GM19438 (cell line): Measurements from ENCODE around the gene LRRC1.
"Not testable (repeated sequence)": the region's sequence is repeated elsewhere in the genome, so short reads cannot be mapped to it uniquely, and the experiment has no call there.

ENCODE experiments used
- ATAC-seq: cut with Tn5 transposase; IDR thresholded peaks from one replicate; pipeline ENCODE4 v1.9.1; 2021; ENCODE audit warnings: low read depth; ENCODE audit not compliant: unreplicated experiment

The LRRC1 gene

DNA sequence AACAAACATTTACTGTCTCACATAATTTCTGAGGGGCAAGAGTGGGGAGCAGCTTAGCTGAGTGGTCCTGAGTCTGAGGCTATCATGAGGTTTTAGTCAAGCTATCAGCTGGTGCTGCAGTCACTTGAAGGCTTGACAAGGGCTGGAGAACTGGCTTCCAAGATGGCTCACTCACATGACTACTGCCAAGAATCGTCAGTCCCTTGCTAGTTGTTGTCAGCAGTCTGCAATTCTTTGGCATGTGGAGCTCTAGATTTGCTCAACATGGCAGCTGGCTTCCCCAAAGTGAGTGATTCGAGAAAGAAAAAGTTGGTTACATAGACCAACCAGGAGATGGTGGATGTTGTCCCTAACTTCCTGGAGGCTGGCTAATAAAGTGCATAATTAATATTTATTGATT, 2.8 kb upstream of the LRRC1 start:
- ATAC-seq = no peak

DNA sequence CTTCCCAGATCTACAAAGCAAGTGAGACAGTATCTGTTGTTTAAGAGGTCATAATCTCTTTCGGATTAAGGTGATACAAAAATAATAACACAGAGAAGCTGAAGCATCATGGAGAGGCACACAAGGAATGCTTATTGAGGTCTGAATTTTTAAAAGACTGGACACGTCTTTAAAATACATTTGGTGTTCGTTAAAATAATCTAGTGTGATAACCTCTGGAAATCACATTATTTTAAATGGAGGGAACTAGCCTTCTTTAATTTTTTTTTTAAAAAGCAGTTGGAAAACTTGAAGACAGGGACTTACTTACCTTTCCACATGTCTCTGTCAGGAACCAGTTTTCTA, 1.9 kb upstream of the LRRC1 start:
- no peak for ATAC-seq

DNA sequence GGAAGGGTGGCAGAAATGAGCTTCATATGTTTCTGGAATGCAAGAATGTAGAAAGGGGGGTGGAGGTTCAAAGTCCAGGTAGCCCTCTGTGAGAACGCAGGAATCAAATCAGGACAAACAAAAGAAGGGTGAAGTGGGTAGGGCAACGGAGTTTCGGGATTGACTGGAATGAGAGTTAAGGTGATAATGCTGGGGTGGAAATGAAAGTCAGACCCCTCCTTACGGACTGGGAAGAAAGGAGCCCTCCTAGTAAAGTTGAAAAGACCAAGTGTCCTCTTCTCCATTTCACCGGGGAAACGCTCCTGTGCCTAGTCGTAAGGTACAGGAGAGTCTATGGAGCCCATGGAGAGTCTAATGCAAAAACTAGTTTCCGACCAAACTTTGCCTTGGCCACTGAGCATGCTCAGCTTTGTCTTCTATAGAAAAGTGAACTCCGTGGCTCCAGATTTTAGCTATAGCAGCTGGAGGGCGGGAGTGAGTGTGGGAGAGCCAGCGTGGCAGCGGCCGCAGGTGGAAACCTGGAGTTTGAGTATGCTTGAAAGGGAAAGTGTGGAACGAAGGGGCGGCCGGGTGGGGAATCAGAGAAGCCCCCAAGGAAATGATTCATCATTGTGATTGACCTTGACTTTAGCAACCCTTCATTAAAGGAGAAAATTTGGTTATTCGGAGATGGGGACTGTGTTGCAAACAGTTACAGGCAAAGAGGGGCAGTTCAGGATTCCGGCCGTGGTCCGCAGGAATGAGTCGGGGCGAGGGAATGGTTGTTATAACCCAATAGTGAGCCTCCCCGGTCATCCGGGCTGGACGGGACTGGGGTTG, 1.3 kb upstream of the LRRC1 start:
- no peak for ATAC-seq

DNA sequence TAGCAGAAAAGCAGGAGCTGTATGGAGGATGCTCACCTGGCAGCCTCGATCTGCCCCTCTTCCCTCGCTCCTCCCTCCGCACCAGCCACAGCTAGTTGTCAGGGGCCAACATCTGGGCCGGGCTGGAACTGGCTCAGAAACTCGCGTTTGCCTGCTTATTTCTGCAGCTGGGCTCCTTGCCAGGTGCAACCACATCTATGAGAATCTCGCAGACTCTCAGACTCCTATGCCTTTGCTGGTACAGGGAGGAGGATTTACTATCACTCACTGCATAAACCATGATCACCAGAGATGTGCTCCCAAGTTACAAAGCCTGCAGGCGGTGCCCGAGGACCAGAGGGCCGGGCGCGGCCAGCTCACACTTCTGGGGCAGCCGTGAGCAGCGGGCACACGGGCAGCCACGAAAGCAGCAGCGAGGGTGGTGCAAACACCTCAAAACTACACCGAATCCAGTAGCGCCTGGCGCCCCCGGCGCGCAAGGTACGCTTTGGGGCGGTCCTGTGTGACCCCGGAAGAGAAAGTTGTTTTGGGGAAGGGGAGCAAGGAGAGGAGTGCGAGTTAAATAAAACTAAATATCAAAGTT, 577 bp upstream of the LRRC1 start:
- ATAC-seq = peak; percentile 53

DNA sequence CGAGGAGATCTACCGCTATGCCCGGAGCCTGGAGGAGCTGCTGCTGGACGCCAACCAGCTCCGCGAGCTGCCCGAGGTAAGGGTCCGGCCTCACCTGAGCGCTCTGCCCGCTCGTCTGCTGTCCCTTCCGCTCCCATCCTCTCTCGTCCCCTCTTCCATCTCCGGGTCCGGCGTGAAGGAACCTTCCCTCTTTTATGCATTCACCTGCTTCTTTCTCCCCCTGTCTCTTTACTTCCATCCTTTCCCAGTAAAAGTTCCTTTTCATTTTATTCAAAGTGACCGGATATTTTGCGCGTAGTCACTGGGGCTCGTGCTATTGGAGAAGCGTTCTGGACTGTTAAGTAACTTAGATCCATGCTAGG, 516 bp downstream of the LRRC1 start:
- peak; percentile 24 for ATAC-seq

DNA sequence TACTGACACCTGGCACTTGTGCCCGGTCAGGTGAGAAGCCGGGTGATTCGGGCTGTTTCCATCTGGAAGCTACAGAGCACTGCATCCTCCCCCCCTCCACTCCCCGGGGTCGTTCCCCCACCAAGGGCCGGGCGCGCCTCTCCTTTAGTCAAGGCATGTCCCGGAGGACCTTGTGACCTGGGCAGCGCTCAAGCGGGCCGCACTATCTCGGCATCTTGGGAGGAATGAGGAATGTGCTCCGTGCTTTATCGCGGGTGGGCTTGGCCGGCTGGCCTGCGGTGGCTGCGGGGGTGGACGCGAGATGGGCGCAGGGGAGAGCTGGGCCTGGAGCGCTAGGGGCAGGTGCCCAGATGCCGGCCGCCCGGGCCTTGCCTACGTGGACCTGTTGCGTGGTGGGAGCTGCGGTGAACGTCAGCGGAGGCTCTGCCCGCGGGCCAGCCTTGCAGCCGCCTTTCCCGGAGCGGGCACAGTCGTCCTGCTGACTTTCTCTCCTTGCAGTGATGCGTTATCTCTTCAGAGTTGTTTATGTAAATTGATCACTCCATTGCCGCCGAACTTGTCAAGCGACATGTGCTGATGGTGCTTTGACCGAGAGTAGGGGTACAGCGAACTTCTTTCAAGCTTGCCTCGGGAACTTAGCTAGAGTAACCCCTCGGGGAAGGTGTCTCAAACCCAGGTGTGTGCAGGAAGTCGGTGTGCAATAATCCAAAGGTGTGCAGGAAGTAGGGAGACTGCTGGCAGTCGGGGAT, 1.1 kb downstream of the LRRC1 start:
- ATAC-seq = no peak

DNA sequence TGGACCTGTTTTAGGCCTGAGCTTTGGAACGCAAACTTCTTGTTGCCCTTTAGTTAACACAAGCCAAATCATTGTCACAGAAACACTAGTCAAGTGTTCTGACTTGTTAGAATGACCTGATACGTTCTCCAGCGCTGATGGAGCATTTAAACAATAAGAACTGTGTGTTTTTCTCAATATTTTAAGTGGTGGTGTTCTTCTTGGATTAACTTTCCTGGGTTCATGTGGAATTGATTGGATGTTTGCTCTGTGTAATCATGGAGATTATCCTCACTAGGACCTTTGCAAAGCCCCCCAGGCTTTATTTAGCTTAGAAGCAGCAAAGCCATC, 1.6 kb downstream of the LRRC1 start:
- no peak for ATAC-seq

DNA sequence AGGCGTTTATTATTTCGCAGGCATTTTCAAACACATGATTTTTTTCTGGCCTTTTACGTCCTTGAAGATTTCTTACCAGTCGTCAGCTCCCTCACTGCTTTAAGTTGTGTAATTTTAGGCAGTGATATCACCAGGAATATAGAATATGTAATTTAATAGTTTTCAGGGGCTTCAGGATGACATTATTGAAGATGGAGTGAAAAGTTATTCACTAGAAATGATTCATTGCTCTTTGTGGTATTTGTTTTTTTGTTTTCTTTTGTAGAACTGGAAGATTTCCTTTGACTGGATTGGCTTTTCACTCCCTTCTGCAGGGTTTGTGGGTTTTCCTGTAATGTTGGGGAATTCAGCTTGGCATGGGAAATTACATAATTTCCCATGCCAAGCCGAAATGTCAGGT, 2.0 kb downstream of the LRRC1 start:
- no peak for ATAC-seq

DNA sequence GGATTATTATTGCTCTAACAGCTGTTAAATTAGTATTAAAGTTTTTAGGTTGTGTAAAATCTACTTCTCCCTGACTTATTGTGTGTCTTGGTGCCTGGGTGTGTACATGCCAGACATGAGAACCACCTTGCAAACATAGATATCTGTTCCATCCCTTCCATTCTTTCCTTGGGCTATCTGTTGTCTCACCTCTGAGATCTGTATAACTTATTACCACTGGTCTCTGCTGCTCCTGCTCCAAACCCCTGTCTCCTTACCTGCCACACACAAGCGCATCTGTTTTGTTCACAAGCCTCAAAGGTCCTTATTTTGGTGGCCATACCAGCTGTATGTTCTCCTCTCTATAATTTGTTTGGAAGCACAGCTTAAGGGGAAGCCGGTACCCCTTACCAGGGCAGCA, 2.5 kb downstream of the LRRC1 start:
- no peak for ATAC-seq

DNA sequence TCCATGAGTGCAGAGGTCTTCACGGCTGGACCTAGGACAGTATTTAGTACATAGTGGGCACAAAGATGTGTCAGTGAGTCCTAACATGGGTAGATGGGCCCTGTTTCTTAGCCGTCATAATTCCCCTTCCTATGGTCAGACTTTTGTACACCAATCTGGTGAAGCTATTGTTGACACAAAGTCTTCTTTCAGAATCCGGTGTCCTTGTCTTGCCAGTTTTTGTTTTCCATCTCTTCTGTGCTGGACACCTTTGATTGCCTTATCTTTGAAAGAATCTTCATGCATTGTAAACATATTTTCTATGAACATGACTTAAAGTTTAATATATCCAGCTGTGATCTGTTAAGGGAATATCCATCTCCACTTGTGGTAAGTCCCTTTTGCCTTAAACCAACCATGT, 4.5 kb downstream of the LRRC1 start:
- ATAC-seq = no peak

DNA sequence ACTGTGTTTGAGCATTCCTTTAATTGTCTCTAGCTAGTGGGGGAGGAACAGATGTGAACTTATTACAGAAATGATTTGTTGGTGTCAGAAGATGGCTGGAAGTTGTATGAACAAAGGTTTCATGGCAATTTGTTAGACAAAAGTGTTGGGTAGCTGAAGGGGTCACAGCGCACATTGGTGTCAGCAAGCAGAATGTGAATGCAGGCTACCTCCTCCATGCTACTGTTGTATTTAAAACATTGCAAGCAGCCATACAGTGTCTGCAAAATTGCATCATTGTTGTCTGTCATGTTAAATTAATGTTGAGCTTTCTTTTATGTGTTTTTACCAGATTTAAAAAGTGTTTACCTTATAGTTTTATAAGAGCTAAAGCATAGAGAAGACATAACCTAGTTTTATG, 6.2 kb downstream of the LRRC1 start:
- ATAC-seq = no peak

DNA sequence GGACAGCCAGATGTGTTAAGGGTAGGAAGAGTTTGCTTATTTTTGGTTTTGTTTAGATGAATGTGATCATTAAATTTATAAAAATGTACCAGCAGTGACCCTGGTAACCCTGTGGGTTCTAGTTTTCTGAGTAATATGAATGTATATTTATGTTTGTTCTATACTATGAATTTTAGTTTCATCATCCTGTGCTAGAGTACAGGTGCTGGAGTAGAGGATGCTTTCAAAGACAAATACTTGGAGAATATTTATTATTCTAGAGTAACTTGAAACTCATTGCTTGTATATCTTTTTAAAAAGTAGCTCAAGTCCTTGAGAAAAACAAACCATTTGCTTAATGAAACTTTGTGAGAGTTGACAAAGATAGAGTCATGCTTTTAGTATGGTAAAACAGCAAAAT, 7.8 kb downstream of the LRRC1 start:
- ATAC-seq = no peak

DNA sequence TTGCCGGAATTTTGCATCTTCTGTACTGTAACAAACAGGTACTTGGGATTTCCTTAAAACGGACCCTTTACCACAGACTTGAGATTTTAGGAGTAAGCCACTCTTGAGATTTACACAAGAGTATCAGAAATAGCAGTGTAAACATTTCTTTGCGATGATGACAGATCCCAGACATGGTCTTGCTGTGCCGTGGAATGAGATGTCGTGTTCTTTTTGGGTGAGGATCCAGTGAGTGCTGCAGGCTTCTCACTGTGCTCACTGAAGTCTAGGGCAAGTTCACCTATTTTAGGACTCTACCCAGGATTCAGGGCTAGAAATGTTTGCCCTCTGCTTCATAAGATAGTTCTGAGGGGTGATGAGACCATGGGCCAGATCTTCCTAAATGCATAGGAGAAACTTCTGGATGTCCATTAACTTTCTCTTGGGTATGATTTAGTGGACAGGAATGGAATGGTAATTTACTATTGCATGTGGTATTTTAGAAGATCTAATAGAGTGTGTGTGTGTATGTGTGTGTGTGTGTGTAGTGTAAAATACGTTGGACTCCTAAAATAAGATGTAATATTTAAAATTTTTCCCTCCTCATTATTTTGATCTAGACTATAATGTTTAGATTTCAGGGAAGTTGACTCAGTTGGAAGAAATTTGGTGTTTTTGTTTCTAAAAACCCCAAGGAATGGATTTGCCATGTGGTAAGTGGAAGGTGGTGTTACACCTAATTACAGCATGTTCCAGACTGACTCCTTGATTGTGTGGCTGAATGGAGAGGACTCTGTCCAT, 8.5 kb downstream of the LRRC1 start:
- no peak for ATAC-seq

DNA sequence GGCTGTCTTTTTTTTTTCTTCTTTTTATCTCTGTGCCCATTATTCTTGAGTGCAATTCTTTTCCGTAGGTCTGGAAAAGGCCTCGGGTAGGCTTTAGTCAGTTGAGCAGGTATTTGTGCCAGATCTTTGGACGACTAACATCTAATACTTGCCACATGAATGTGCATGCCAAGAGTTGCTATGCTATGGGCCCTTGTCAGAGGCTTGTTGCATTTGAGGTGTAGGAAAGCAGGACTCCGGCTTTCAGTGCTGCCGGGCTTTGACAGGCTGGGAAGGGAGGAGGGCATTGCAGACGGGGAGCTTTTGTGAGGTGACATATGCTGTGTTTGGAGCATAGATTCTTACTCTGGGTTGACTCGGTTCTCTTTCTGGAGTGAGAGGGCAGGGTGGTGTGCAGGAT, 10.2 kb downstream of the LRRC1 start:
- ATAC-seq = no peak

DNA sequence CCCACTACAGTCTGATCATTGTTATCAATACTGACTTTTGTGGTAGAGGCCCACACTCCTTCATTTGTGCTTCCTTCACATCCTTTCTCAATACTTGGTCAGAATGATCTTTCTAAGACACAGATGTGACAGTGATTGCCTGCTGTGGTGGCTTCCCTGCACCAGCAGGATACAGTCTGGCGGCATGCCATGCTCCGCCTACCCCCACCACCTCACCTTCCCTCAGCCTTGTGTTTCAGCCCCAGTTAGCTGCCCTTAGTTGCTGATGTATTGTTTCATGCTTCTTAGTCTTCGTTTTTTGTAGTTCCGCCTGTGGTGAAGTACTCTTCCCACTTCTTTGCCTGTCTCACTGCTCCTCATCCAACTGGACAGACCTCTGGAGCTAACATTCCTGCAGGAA, 10.9 kb downstream of the LRRC1 start:
- no peak for ATAC-seq

DNA sequence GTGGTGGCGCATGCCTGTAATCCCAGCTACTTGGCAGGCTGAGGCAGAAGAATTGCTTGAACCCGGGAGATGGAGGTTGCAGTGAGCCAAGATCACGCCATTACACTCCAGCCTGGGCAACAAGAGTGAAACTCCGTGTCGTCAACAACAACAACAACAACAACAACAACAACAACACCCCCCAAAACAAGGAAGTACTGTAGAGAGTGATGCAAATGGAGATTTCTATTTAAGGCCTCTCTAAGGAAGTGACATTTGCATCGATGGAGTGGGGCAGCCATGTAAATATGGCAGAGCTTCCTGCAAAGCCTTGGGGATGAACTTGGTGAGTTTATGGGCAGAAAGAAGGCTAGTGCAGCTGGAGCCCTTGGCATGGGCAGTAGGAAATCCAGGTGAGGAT, 12.8 kb downstream of the LRRC1 start:
- not testable (repeated sequence) for ATAC-seq

DNA sequence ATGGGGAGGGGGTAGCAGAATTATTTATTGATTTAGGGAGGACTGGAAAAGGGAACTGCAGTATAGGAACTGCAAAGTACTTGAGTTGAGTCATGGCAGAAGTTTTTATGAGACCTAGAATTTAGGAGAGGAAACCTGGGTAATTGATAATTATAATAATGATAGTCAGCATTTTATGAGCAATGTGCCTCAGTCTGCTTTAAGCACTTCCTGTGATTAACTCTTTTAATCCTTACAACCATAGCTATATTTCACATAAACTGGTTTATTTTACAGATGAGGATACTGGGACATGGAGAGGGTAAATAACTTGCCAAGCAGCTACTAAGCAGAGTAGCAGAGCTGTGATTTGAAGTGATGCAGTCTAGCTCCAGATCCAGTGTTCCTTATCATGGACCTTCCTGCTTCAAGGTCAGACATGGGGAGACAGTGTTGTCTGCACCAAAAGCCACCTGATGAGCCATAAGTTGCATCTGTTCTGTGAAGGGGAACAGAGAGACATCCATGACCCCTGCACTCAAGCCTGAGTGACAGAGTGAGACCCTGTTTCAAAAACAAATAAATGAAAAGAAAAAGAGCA, 13.6 kb downstream of the LRRC1 start:
- ATAC-seq = no peak

DNA sequence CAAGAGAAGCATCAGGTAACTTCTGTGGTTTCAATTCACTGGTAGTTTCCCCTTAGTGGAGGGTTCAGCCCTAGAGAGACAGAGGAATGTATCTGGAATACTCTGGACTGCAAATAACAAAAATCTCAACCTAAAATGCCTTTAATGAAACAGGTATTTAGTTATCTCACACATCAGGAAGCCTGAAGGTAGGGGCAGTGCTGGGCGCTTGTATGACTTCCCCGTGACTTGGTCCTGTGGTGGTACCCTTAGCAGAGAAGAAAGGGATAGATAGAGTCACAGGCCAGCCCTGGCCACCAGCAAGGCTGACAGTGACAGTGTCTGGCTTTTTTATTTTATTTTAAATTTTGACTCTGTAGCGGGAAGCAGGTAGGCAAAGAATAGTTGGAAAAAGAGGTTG, 14.9 kb downstream of the LRRC1 start:
- ATAC-seq = no peak

DNA sequence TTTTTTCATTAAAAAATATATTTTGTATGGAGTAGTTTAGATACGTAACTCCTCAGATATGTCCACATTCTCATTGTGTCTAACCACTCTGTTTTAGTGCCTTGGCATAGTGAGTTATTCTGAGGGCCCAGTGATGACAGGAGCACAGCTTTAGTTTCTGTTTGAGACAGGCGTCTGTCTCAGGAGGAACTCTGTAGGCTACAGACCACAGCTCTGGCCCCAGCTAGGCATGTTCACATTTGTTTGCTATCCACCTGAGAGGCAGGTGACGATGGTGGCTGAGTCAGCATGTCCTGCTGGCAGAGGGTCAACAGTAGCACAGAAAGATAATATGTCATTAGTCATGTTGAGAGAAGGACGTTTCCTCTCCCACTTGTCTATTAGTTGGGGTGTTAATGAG, 16.3 kb downstream of the LRRC1 start:
- ATAC-seq = peak; percentile 92

DNA sequence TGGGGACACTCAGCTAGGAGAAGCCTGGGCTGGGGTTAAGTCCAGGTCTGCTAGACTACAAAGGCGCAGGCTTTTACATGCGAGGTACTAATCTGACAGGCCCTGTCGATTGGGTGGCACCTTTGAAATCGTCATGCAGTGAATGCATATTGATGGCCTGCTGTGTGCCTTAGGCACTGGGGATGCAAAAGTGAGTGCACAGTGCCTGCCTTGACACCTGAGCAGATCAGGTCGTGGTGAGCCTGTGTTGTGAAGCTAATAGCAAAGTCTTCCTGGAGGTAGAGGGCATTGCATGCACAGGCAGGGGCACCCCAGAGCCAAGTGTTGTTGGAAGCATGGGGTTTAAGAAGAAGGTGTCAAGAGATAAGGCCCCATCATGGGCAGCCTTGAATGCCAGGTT, 16.9 kb downstream of the LRRC1 start:
- no peak for ATAC-seq

DNA sequence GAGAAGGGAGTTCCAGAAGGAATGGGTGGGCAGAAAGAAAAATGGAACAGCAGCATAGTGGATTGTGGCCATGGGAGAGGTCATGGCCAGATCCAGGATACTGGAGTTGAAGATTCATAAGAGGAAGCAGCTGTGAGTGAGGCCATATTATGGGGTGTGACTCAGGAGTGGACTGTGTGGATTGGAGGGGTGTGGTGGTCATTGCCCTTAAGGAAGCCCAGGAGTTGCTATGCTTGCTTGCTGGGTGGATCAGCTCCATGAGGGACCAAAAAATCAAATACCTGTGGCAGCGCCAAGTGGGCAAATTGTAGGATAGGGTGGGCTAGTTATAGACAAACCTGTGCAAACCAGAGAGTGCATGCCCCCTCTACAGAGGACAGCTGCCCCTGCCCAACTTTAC, 18.3 kb downstream of the LRRC1 start:
- no peak for ATAC-seq
